CD4-positive, alpha-beta T cell (primary cell): Measurements from ENCODE around the gene ARPC4. TPM values are rescaled to one million over a fixed set of nuclear protein-coding genes. Genes with fewer than 3 reads are reported as not detected.

Experiments used
- ATAC-seq: fragments of 200-7000 bp; cut with Tn5 transposase; one replicate; pipeline ENCODE4 v1.10.0; 2022; ENCODE audit warnings: mild to moderate bottlenecking; ENCODE audit not compliant: poor library complexity
- CTCF ChIA-PET: fragments of 350-600 bp; sonication (Branson Sonifier 250); formaldehyde crosslinking; loops from one replicate; lab custom pipeline; 2021; ENCODE audit warnings: antibody characterized with exemption, inconsistent platforms; lab: Charles Lee
- POLR2A ChIA-PET: fragments of 350-600 bp; sonication (Branson Sonifier 250); formaldehyde crosslinking; loops from one replicate; lab custom pipeline; 2021; ENCODE audit warnings: antibody characterized with exemption, inconsistent platforms; lab: Charles Lee
- DNase-seq, 14 experiments: peaks; one replicate each; pipeline ENCODE4 v3.0.0-alpha.2; 2013 to 2020; ENCODE audit warnings: mixed read lengths in 2 of 14
- H3K27ac ChIP-seq, 2 donors: one replicate each; pipeline versions ENCODE4 v1.5.1 to v1.7.0; 2013; ENCODE audit warnings: low read length in 2 of 2, low read depth in 1 of 2, mild to moderate bottlenecking in 1 of 2
- H3K27me3 ChIP-seq, 2 experiments: 1 replicate in 1 of 2; 2 replicates in 1 of 2; pipeline versions ENCODE4 v1.6.1 to v1.7.0; 2013; ENCODE audit warnings: low read length in 2 of 2, control low read depth in 1 of 2, mild to moderate bottlenecking in 1 of 2, moderate library complexity in 1 of 2; ENCODE audit not compliant: insufficient read depth in 2 of 2, control insufficient read depth in 1 of 2
- H3K36me3 ChIP-seq: one replicate; pipeline ENCODE4 v1.6.1; 2013; ENCODE audit warnings: low read length, control low read depth; ENCODE audit not compliant: insufficient read depth
- H3K4me1 ChIP-seq: one replicate; pipeline ENCODE4 v1.6.1; 2013; ENCODE audit warnings: low read length, control low read depth; ENCODE audit not compliant: insufficient read depth
- H3K4me3 ChIP-seq: one replicate; pipeline ENCODE4 v1.5.1; 2013; ENCODE audit warnings: mild to moderate bottlenecking, low read length, moderate library complexity
- H3K9me3 ChIP-seq, 2 experiments: 1 replicate in 1 of 2; 2 replicates in 1 of 2; pipeline versions ENCODE4 v1.6.1 to v1.7.0; 2013; ENCODE audit warnings: low read length in 2 of 2, mild to moderate bottlenecking in 2 of 2, control low read depth in 1 of 2, moderate library complexity in 1 of 2; ENCODE audit not compliant: control insufficient read depth in 1 of 2, insufficient read depth in 1 of 2
- H3K27ac Mint-ChIP-seq: one replicate; pipeline ENCODE4 v1.8.0; 2020; ENCODE audit warnings: mixed read lengths
- H3K27me3 Mint-ChIP-seq: one replicate; pipeline ENCODE4 v1.8.0; 2021; ENCODE audit warnings: mixed read lengths
- H3K36me3 Mint-ChIP-seq: one replicate; pipeline ENCODE4 v1.8.0; 2021; ENCODE audit warnings: low read depth, mixed read lengths
- H3K4me1 Mint-ChIP-seq: one replicate; pipeline ENCODE4 v1.8.0; 2021; ENCODE audit warnings: low read depth, mixed read lengths
- H3K4me3 Mint-ChIP-seq: one replicate; pipeline ENCODE4 v1.8.0; 2020; ENCODE audit warnings: mild to moderate bottlenecking, mixed read lengths
- H3K9me3 Mint-ChIP-seq: one replicate; pipeline ENCODE4 v1.8.0; 2020; ENCODE audit warnings: mixed read lengths
- intact Hi-C, 2 experiments: fragments of 100-400 bp; cut with DNase I in 1 of 2; cut with micrococcal nuclease in 1 of 2; formaldehyde crosslinking; loops; one replicate each; pipeline versions ENCODE4 v1.15.1 to v1.9.0; 2023 to 2025; cut with DNase I, micrococcal nuclease
- total RNA-seq, 174 experiments: library from RNA in 2 of 174; stranded (reverse) in 2 of 174; gene quantifications; one replicate each; pipeline ENCODE4 v1.2.3 and lab custom pipeline; 2021 to 2026
- TF ChIP-seq, protein P1 (sequence below): fragments of 200-600 bp; IDR thresholded peaks from one replicate; pipeline ENCODE4 v1.8.0; 2022; ENCODE audit warnings: antibody characterized with exemption, mild to moderate bottlenecking

The ARPC4 gene
- total RNA-seq, 2 experiments from 2014 or later: 88.7 to 91.3 TPM

DNA sequence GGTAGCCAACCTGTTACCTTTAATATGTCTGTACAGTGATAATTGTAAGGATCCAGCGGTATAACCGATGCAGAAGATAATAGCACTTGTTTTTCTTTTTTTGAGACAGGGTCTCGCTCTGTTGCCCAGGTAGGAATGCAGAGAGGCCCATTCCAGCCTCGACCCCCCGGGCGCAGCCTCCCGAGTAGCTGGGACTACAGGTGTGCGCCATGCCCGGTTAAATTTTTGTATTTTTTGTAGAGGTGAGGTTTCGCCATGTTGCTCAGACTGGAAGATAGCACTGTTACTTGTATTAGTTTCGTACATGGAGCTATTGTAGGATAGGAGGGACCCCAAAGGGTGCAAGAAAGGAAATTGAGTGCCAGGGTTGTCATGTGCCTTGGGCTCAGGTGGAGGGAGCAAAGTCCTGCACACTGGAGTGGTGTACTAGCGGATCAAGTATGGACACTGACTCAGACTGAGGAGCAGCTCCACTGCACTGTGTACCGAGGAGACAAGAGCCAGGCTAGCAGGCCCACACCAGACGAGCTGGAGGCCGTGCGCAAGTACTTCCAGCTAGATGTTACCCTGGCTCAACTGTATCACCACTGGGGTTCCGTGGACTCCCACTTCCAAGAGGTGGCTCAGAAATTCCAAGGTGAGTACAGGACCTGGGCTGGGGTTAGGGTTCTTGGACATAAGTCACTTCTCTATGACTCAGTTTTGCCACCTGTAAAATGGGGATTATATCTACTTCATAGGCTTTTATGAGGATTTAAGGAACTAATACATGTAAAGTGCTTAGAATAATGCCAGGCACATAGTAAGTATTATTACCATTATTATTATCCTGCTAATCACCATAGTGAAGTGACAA is 42.1 kb upstream of the ARPC4 start:
- peaks cover 77% of the 10 kb centered on the region for H3K36me3 Mint-ChIP-seq
- Histone ChIP-seq H3K27me3 (no peaks in the 10 kb centered on the region), H3K9me3 (no peaks in the 10 kb centered on the region), H3K4me3 (peak overlapping the region; percentile 82), H3K27ac (peak overlapping the region; percentile 69 to 74), H3K4me1 (peaks cover 44% of the 10 kb centered on the region), H3K36me3 (peaks cover 49% of the 10 kb centered on the region)
- no peak for DNase-seq
- ChIA-PET POLR2A (interaction anchor here (0.6 to 3.3 kb wide), 8 partner anchors 19 to 387 kb away, joined by 3 to 41 read pairs (median 6); partner anchors contain the start of genes ARPC4, BRPF1, MTMR14 and TADA3), CTCF (interaction anchor here (1.4 kb wide), 1 partner anchor 182 kb away, joined by 4 read pairs; no protein-coding TSS in a partner anchor)
- H3K27me3 Mint-ChIP-seq: no peaks in the 10 kb centered on the region
- peak overlapping the region; percentile 85 for H3K27ac Mint-ChIP-seq
- ATAC-seq: no peak
- peaks cover 51% of the 10 kb centered on the region for H3K4me1 Mint-ChIP-seq
- H3K9me3 Mint-ChIP-seq: no peaks in the 10 kb centered on the region
- peak overlapping the region; percentile 95 for H3K4me3 Mint-ChIP-seq
- TF ChIP-seq, protein P1, sequence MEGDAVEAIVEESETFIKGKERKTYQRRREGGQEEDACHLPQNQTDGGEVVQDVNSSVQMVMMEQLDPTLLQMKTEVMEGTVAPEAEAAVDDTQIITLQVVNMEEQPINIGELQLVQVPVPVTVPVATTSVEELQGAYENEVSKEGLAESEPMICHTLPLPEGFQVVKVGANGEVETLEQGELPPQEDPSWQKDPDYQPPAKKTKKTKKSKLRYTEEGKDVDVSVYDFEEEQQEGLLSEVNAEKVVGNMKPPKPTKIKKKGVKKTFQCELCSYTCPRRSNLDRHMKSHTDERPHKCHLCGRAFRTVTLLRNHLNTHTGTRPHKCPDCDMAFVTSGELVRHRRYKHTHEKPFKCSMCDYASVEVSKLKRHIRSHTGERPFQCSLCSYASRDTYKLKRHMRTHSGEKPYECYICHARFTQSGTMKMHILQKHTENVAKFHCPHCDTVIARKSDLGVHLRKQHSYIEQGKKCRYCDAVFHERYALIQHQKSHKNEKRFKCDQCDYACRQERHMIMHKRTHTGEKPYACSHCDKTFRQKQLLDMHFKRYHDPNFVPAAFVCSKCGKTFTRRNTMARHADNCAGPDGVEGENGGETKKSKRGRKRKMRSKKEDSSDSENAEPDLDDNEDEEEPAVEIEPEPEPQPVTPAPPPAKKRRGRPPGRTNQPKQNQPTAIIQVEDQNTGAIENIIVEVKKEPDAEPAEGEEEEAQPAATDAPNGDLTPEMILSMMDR: no peak
- intact Hi-C loops: loop anchor here (1.0 to 2.0 kb wide), 2 partner anchors 42 to 92 kb away; partner anchors contain the start of gene TADA3 (in 2 of the 2)

GRCh38 chr3:9754678-9755077 is 38.2 kb upstream of the ARPC4 start:
- H3K4me3 ChIP-seq: no peak overlapping the region
- intact Hi-C loops: no loop called here
- Mint-ChIP-seq H3K36me3 (peaks cover 79% of the 10 kb centered on the region), H3K27me3 (no peaks in the 10 kb centered on the region), H3K9me3 (no peaks in the 10 kb centered on the region), H3K4me3 (peak overlapping the region; percentile 3), H3K27ac (peak overlapping the region; percentile 57), H3K4me1 (peaks cover 44% of the 10 kb centered on the region)
- no peak for ATAC-seq
- peaks cover 59% of the 10 kb centered on the region for H3K36me3 ChIP-seq
- peaks cover 47% of the 10 kb centered on the region for H3K4me1 ChIP-seq
- TF ChIP-seq, protein P1: no peak
- H3K9me3 ChIP-seq: no peaks in the 10 kb centered on the region
- DNase-seq: peak in 2 of 14 experiments; percentile 22 to 23
- CTCF ChIA-PET: no interaction called here
- no peaks in the 10 kb centered on the region for H3K27me3 ChIP-seq
- POLR2A ChIA-PET: no interaction called here
- H3K27ac ChIP-seq: no peak overlapping the region

- intact Hi-C loops: no loop called here
- Histone ChIP-seq H3K4me3 (no peak overlapping the region), H3K36me3 (peaks cover 64% of the 10 kb centered on the region), H3K4me1 (peaks cover 24% of the 10 kb centered on the region), H3K27me3 (no peaks in the 10 kb centered on the region), H3K27ac (no peak overlapping the region), H3K9me3 (no peaks in the 10 kb centered on the region)
- Mint-ChIP-seq H3K4me1 (peaks cover 17% of the 10 kb centered on the region), H3K36me3 (peaks cover 63% of the 10 kb centered on the region), H3K9me3 (no peaks in the 10 kb centered on the region), H3K4me3 (no peak overlapping the region), H3K27ac (no peak overlapping the region), H3K27me3 (no peaks in the 10 kb centered on the region)
- ATAC-seq (no peak), DNase-seq (no peak)
- CTCF ChIA-PET: no interaction called here
- POLR2A ChIA-PET: interaction anchor here (0.6 kb wide), 1 partner anchor 22 kb away, joined by 3 read pairs; no protein-coding TSS in a partner anchor
- TF ChIP-seq, protein P1: no peak
These were observed 35.5 kb upstream of the ARPC4 start for GRCh38 chr3:9757427-9757826.
